Muscle layer of colon (tissue), 2 donors: ENCODE measurements around the gene CLDN2.
"Not testable (repeated sequence)": the region's sequence is repeated elsewhere in the genome, so short reads cannot be mapped to it uniquely, and the experiment has no call there.

Experiments used
- H3K27ac ChIP-seq: one replicate; pipeline ENCODE4 v1.7.0; 2013; ENCODE audit warnings: low read depth, mild to moderate bottlenecking, low read length, moderate library complexity
- H3K27me3 ChIP-seq, 2 donors: one replicate each; pipeline ENCODE4 v1.7.0; 2013; ENCODE audit warnings: low read length in 2 of 2, mild to moderate bottlenecking in 2 of 2; ENCODE audit not compliant: insufficient read depth in 2 of 2, control insufficient read depth in 1 of 2
- H3K36me3 ChIP-seq: one replicate; pipeline ENCODE4 v1.7.0; 2013; ENCODE audit warnings: mild to moderate bottlenecking, low read length; ENCODE audit not compliant: insufficient read depth
- H3K4me1 ChIP-seq: one replicate; pipeline ENCODE4 v1.7.0; 2013; ENCODE audit warnings: mild to moderate bottlenecking, low read length; ENCODE audit not compliant: insufficient read depth
- H3K4me3 ChIP-seq, 2 donors: one replicate each; pipeline ENCODE4 v1.7.0; 2013; ENCODE audit warnings: low read length in 2 of 2, low read depth in 1 of 2, mild to moderate bottlenecking in 1 of 2, moderate library complexity in 1 of 2
- H3K9ac ChIP-seq: one replicate; pipeline ENCODE4 v1.7.0; 2013; ENCODE audit warnings: low read length
- H3K9me3 ChIP-seq: one replicate; pipeline ENCODE4 v1.7.0; 2013; ENCODE audit warnings: mild to moderate bottlenecking, low read length
- donor health status: abdominal sarcoma.
- donor health status: Adenocarcinoma of cecum.

CLDN2 gene

GRCh38 chrX:106964290-106964689, 44.1 kb downstream of the CLDN2 start:
- Histone ChIP-seq H3K4me3 (no peak overlapping the region), H3K36me3 (no peaks in the 10 kb centered on the region)

GRCh38 chrX:106966547-106966946, 46.3 kb downstream of the CLDN2 start:
- H3K27ac ChIP-seq, H3K36me3 ChIP-seq, H3K9me3 ChIP-seq, H3K9ac ChIP-seq, H3K4me1 ChIP-seq, H3K27me3 ChIP-seq, H3K4me3 ChIP-seq: not testable (repeated sequence)

More at GRCh38 chrX:106964290-106964689, 44.1 kb downstream of the CLDN2 start:
- no peak overlapping the region for H3K9ac ChIP-seq
- H3K9me3 ChIP-seq: no peaks in the 10 kb centered on the region
- H3K4me1 ChIP-seq: no peaks in the 10 kb centered on the region
- no peak overlapping the region for H3K27ac ChIP-seq
- no peaks in the 10 kb centered on the region for H3K27me3 ChIP-seq

GRCh38 chrX:106972896-106973295, 52.7 kb downstream of the CLDN2 start:
- H3K36me3 ChIP-seq: no peaks in the 10 kb centered on the region
- no peak overlapping the region for H3K27ac ChIP-seq
- no peaks in the 10 kb centered on the region for H3K9me3 ChIP-seq
- H3K4me3 ChIP-seq: no peak overlapping the region
- H3K27me3 ChIP-seq: no peaks in the 10 kb centered on the region
- no peak overlapping the region for H3K9ac ChIP-seq
- no peaks in the 10 kb centered on the region for H3K4me1 ChIP-seq

GRCh38 chrX:106973433-106974149, 53.4 kb downstream of the CLDN2 start:
- Histone ChIP-seq H3K36me3 (no peaks in the 10 kb centered on the region), H3K27ac (no peak overlapping the region), H3K4me3 (no peak overlapping the region), H3K9me3 (no peaks in the 10 kb centered on the region), H3K27me3 (no peaks in the 10 kb centered on the region), H3K4me1 (no peaks in the 10 kb centered on the region), H3K9ac (no peak overlapping the region)

- Histone ChIP-seq H3K4me1 (no peaks in the 10 kb centered on the region), H3K9me3 (no peaks in the 10 kb centered on the region), H3K27ac (no peak overlapping the region), H3K9ac (no peak overlapping the region), H3K36me3 (no peaks in the 10 kb centered on the region), H3K4me3 (no peak overlapping the region), H3K27me3 (no peaks in the 10 kb centered on the region)
These were observed 56.2 kb downstream of the CLDN2 start for GRCh38 chrX:106976416-106976815.
